SKM-1 (cell line): ENCODE data around the gene PGAP1.
"Not testable (repeated sequence)": the region's sequence is repeated elsewhere in the genome, so short reads cannot be mapped to it uniquely, and the experiment has no call there.

Experiments
- DNase-seq: peaks from one replicate; lab custom pipeline; 2025; ENCODE audit not compliant: unreplicated experiment; lab: John Stamatoyannopoulos, UW

The PGAP1 gene

DNA sequence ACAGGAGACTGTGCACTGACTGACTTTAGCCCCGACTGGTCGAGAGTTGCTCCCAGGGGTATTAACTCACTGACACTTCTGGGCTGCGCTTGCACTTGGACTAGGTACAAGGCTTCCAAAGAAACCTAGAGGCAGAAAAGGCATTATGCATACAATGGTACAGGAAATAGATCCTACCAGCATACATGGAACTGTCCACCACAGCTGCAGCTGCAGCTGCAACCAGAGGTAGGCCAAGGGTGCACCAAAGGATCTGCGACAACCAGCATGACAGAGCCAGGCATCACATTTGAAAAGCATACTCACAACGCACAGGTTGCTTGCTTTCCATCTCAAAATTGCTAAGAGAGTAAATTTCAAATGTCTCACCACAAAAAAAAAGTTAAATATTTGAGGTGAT is 22.6 kb upstream of the PGAP1 start:
- DNase-seq: no peak

DNA sequence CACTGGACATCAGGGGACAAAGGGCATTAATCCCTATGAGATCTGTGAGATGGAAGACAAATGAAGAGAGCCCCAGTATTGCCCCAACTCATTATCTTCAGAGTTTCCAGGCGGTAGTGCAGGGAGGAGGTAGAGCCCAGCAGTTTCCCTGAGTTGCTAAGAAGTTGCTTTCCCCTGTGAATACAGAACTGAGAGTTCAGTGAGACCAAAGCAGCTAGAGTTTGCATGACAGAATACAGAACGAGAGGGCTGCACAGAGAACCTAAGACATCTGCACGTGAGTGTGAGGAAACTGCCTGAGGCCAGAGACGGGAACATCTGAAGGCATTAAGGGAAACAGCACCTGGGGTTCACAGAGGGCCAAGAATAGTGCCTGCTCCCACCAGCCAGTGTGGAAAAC is 18.1 kb upstream of the PGAP1 start:
- DNase-seq: no peak

DNA sequence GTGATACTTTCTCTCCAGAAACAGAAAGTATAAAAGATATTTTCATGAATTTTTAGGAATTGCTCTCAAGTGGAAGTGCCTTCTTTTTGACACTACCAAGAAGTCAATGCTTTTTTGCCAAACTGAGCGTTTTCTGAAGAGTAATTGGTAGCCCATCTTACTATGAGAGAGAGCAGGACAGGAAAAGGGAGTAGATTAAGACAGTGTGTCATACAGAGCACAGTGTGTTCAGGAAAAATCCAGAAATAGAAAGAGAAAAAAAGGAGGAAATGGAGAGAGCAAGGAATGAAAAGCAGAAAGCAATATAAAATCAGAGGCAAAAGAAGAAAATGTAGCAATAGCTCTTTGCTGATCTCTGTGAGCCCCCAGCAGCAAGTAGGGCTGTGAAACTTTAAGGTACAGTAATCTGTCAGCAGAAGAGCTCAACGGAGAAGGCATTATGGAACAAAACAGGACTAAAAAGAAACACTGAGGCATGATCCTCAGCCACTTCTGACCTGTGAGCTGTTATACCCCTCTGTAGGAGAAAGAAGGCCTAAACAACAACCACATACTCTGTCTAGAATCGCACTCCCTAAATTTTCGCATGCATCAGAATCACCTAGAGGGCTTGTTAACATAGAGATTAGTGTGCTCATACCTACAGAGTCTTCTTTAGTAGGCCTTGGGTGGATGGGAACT is 15.0 kb upstream of the PGAP1 start:
- DNase-seq: no peak

DNA sequence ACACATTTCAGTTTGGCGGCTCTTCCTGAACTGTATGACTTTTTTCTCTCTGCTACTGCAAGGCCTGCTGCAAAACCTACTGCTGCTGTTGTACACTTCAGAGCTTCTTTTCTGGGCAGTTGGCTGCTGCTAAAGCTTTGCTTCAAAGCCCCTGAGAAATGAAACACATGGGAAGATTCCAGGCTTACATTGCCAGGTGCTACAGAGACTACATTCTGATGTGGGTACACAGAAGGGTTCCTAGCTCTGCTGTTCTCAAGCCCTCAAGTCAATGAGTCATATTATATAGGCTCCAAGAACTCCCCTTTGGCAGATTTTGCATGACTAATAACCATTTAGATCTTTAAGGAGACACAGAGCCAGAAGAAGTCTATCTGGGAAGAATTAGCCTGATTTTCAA is 12.9 kb upstream of the PGAP1 start:
- DNase-seq: no peak

DNA sequence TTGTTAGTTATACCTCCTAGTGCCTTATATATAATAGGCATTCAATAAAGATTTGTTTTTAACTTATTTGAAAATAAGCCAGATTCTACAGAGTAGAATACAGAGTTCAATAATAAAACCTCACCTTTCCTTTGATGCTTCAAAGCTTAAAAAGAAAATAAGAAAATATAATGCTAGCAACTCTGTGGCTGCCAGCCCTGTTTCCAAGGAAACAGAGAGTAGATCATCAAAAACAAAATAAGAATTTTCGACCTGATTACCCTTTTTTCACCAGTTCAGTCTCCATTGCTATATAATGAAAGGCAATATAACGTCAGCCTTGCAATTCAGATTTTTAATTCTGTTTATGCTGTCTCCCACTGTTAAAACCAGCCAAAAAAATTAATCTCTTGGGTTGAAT is 8.9 kb upstream of the PGAP1 start:
- no peak for DNase-seq

DNA sequence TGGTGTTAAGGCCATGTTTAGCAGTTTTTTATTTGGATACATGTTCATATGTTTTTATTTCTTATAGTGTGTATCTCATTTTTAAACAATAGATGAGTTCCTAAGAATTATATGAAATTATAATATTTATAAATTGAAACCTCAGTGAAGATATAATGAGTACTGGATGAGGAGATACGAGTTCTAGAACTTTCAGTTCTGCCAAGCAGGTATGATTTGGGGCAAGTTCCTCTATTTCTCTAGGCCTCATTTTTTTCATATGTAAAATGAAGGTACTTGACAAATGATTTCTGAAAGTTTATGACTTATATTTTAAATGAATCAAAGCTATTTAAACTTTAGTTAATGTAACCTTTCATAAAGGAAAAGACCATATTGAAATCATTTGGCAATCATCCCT is 8.2 kb upstream of the PGAP1 start:
- no peak for DNase-seq

DNA sequence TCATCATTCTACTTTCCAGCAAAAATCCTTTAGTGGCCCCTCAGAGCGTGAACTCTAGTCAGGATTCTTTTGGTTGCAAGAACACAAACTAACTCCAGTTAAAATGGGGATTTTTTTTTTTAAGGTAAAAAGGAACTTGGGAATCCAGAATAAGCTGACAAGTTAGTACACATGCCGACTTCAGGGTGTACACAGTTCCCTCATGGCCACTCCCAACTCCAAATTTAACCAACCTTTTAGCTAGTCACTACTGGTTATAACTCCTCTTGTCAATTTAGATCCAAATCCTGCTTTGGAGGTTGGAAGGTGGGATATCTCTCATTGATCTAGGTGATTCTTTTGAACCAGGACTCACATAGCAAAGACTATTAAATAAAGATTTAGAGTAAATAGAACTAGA is 5.0 kb upstream of the PGAP1 start:
- DNase-seq: no peak

DNA sequence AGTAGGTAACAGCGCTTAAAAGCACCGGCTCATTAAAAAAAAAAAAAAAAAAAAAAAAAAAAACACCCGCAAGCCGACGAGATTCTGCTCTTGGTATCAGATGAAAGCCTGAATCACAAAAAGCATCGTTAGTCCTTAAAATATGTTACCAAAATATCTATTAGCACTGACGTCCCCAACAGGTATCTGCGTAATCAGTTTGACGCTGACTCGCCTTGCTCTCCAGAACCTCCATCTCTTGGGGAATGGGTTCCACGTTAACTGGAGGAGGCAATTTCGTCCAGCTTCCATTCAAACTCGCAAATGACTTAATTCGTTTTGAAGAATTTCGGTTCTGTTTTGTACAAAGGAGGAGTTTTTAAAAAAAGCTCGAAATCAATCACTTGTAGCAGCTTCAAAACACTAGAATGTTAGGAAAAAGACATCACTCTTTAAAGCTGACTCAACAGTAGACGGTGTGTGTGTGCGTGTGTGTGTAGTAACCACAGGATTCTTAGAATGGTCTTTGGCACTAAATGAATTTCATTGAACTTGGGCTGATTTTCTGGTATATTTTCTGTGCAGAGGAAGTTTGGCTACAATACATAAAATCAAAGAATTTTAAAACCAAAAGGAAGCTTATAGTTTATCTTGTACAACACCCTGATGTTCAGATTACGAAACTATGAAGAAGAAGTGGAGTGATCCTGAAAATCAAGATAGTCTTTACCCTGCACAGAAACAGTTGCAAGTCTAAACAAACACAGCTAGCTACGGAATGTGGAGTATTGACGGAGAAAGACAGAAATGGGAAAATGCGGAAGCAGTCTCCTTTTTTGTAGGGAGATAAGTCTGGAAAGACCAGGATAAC is 1.1 kb upstream of the PGAP1 start:
- DNase-seq: no peak

DNA sequence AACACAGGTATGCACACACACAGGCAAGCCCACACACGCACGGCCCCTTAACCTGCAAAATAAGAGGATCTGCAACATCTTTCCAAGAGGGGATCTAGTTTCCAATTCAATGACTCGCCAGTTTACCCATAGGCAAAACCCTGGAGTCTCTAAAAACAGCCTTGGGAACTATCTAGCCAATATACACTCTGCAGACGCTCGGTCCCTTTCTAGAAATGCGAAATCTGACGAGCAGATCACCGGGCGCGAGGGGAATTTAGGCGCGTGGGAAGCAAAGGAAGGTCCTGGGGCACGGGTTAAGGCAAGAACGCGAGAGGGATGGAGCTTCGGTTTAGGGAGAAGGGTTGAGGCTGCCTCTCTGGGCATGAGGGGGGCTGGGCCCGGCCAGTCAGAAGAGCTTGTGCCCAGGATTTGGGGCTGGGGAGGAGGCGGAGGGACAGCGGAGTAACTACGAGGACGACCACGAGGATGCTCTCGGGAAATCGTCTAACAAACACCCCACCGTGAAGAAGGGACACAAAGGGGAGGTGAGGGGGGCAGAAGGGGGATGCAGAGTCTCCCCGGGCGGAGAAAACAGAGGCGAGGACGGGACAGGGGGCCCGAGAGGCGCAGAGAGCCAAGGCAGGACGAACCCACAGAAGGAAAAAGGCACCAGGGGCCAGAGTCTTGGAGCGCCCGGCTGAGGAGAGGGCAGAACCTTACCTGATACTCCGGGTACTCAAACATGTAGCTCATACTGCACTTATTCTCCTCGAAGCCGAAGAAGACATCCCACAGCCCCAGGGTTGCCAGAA is 542 bp downstream of the PGAP1 start:
- no peak for DNase-seq

DNA sequence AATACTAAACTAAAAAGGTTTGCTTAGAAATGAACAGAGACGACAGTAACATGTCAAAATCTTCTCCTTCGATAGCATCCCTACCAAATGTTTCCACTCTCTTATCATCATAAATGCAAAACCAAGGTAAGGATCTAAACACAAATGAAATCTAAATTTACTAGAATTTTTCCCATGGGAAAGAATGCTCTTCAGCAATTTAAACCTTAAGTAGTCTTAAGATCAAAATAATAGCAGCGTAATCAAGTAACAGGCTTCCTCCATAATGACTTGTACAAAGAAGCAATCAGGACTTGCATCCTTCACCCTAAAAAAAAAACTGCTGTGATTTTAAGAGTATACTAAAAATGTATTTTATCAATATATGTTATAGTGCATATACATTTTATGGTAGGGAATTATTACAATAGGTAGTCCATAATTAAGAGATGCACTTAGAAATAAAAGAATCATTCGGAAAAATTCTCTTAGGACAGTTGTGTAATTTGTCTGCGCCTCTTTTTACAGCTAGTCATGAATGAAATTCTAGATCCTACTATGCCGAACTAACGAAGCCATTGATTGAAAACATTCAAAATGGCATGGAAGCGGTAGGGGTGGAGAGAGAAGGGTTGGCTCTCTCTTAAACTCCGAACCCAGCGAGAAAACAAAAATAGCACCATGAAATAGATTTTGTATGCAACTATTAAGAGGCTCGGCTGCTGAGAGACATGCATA is 1.3 kb downstream of the PGAP1 start:
- no peak for DNase-seq

DNA sequence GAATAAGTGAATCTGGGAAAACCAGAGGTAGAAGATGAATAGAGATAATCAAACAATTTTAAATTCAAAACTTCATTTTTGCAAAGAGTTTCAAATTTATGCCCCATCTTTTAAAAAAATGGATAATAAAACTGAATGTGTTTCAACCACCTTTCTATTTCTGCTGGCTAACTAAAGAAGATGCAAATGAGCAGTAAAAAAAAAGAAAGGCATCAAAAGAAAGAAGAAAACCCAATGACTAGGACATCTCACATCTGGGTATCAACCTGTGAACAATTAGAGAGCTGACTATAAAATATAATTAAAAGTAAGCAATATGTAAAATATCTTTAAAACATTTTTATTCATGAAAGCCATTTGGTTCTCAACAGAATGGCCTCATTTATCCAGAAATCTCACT is 2.5 kb downstream of the PGAP1 start:
- no peak for DNase-seq

DNA sequence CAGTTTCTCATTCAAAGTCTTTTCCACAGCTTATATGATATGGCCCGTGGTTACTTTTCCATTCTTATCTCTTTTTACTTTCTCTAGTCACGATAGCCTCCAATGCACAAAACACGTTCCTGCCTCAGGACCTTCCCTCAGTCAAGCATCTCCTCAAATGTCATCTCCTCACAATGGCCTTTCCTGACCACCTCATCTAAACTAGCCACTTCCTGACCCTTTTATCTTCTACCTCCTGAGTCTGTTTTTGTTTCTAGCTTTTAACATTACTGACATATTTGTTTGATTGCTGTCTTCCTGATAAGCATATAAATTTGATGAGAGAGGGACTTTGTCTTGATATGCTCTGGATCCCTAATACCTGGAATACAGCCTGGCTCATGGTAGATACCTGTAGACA is 7.6 kb downstream of the PGAP1 start:
- DNase-seq: no peak

DNA sequence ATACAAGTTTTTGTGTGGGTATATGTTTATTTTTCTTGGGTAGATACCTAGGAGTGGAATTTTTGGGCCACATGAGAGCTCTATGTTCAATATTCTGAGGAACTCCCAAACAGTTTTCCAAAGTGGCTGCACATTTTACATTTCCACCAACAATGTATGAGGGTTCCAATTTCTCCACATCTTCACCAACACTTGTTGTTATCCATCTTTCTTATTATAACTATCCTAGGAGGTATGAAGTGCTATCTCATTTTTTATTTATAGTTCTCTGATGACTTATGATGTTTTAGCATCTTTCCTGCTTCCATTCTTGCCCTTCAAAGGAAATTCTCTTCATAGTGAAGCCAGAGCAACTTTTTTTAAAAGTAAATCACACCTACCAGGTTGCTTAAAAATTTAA is 8.7 kb downstream of the PGAP1 start:
- DNase-seq: no peak

DNA sequence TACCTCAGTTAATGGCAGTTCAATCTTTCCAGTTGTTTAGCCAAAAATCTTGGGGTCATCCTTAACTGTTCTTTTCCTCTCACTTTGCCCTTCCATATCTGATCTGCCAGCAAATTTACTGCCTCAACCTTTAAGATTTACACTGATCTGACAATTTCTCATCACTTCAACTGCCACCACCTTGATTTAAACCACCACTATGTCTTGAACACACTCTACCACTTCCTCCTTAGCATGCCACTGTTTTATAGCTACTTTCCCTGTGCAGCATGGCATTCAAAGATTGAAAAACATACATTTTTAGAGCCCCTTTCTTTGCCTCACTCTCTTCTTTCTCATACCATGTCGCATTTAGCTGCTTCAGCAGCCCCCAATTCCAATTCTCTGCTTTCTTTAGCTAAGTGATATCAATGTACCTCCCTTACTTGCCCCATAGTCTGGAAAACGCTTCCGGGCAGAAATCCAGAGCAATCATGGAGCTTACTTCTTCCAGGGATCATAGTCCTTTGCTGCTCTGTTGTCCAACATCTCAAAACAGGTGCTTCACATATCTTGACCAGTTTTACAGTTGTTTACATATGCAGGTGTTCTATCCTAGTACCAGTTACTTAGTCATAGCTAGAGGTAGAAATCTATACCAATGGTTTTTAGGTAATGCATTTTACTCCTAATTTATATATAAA is 10.9 kb downstream of the PGAP1 start:
- DNase-seq: no peak

DNA sequence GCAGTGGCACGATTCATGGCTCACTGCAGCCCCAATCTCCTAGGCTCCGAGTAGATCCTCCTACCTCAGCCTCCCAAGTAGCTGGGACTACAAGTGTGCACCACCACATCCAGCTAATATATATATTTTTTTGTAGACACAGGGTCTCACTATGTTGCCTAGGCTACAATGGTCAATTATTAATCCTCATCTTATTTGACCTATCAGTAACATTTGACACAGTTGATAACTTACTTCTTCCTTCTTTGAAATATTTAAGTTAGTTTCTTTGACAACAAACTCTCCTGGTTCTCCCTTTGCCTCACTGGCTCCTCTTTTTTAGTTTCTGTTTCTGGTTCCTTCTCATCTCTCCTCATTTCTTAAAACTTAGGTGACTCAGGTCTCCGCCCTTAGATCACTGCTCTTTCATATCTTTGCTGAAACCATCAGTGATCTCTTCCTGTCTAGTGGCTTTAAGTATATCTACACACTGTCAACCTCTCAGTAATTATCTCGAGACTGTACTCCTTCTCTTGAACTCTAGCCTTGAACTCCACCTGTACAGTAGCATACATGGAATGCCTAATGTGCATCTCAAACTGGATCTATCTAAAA is 11.5 kb downstream of the PGAP1 start:
- no peak for DNase-seq

DNA sequence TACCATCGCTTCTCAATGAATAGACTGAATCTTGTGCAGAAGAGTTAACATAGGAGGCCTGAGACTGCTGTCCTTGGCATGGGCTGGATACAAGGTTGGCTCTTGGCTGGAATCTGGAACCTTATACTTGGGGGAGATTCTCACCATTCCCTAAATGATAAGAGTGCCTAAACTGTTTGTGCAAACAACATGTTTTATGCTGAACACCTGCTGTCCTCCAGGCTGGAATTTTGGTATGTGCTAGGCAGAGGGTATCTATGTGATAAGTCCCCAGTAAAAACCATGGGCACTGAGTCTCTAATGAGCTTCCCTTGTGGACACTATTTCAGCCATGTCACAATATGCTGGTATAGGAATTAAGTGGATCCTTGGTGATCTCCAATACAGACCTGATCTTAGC is 12.8 kb downstream of the PGAP1 start:
- no peak for DNase-seq

DNA sequence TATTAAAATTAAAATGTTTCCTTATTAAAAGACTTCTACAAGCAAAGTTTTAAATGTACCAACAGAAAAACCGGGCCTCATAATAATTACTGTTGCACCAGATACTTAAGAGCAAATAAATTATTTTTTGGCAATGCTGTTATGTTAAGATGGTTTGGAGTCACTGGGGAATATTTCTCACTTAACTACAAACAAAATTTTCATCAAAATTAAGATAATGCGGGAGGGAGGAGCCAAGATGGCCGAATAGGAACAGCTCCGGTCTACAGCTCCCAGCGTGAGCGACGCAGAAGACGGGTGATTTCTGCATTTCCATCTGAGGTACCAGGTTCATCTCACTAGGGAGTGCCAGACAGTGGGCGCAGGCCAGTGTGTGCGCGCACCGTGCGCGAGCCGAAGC is 21.1 kb downstream of the PGAP1 start:
- DNase-seq: not testable (repeated sequence)

DNA sequence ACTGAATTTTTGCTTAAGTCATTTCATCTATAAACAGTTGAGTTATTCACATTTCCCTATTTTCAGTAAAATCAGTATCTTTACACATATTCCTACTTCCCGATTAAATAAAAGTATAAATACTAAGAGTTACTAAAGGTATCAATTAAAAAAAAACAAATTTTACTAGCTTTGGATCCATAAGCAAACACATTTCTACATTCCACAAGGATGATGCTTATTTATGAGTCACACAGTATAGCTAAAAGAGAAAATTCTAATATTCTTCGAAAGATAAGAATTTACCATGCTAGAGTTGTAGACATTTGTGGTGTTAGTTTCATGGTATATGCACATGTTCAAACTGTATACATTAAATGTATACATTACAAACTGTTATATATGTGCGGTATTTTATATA is 23.7 kb downstream of the PGAP1 start:
- no peak for DNase-seq

DNA sequence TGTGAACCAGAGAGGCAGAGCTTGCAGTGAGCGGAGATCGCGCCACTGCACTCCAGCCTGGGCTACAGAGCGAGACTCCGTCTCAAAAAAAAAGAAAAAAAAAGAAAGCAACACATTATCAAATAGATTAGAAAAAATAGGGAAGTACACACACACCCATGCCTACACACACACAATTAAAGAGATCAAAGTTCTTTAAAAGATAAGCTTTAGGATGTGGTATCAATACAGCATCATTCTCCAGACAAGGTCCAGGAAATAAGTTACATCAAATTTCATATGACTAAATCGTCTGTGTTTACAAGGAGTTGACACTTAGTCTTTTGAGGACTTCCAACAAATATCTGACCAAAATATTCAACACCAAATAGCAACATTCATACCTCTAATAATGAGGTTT is 25.7 kb downstream of the PGAP1 start:
- no peak for DNase-seq

DNA sequence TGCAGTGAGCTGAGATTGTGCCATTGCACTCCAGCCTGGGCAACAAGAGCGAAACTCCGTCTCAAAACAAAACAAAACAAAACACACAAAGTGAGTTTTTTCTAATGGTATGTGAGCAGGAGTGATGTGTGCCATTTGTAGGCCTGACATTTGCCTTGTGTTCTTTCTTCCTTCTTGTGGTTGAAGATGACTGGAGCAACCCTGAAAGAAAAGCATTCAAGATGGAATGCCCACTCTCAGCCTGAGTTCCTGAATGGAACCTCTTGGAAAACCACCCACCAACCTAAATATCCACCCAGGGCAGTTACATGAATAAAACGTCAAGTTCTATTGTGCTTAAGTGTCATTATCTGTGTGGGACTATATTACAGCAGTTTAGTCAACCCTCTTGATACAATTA is 26.5 kb downstream of the PGAP1 start:
- no peak for DNase-seq
